IMR-90 (cell line): ENCODE results near the gene RNF43. TPM values are rescaled to one million over a fixed set of nuclear protein-coding genes. Genes with fewer than 3 reads are reported as not detected.

Experiments
- ATAC-seq: fragments of 200-7000 bp; cut with Tn5 transposase; 2 replicates; pipeline ENCODE4 v1.9.1; 2020; ENCODE audit warnings: low read depth, mild to moderate bottlenecking, moderate library complexity
- BruUV-seq: library from RNA; stranded (reverse); fragments of 400-500 nt; replicated peaks from 2 replicates; lab custom pipeline; 2021; lab: Mats Ljungman, UMichigan
- CTCF ChIA-PET: fragments of 300-600 bp; formaldehyde crosslinking; extraction: SDS; loops from one replicate; lab custom pipeline; 2021; ENCODE audit warnings: antibody characterized with exemption; lab: Yijun Ruan, JAX
- POLR2A ChIA-PET: fragments of 300-600 bp; sonication (Branson Sonifier 250); formaldehyde crosslinking; loops from one replicate; lab custom pipeline; 2022; ENCODE audit warnings: antibody characterized with exemption; ENCODE audit not compliant: unreplicated experiment; lab: Charles Lee
- DNase-seq: peaks from one replicate; pipeline ENCODE4 v3.0.0; 2013
- H2AFZ ChIP-seq: replicated peaks from 2 replicates; pipeline ENCODE3; 2013; ENCODE audit warnings: low read length, mild to moderate bottlenecking; ENCODE audit not compliant: poor library complexity
- H2AK5ac ChIP-seq: 2 replicates; pipeline ENCODE4 v1.6.1; 2013; ENCODE audit warnings: low read depth, low read length, inconsistent platforms
- H2AK9ac ChIP-seq: replicated peaks from 2 replicates; pipeline ENCODE3; 2013; ENCODE audit warnings: mild to moderate bottlenecking, low read depth, low read length, moderate library complexity; ENCODE audit not compliant: poor library complexity
- H2BK120ac ChIP-seq: 2 replicates; pipeline ENCODE4 v1.6.1; 2013; ENCODE audit warnings: low read depth, low read length, inconsistent platforms
- H2BK15ac ChIP-seq: 3 replicates; pipeline ENCODE4 v1.6.1; 2013; ENCODE audit warnings: low read depth, low read length, inconsistent platforms
- H2BK20ac ChIP-seq: 2 replicates; pipeline ENCODE4 v1.6.1; 2013; ENCODE audit warnings: low read depth, mild to moderate bottlenecking, inconsistent platforms, low read length, moderate library complexity
- H2BK5ac ChIP-seq: 2 replicates; pipeline ENCODE4 v1.6.1; 2013; ENCODE audit warnings: mild to moderate bottlenecking, low read depth, low read length, inconsistent platforms; ENCODE audit not compliant: poor library complexity, severe bottlenecking
- H3K14ac ChIP-seq: replicated peaks from 2 replicates; pipeline ENCODE4 v1.6.1; 2013; ENCODE audit warnings: low read depth, low read length, inconsistent platforms
- H3K18ac ChIP-seq: 2 replicates; pipeline ENCODE4 v1.6.1; 2013; ENCODE audit warnings: low read depth, low read length, control low read depth
- H3K23ac ChIP-seq: 2 replicates; pipeline ENCODE4 v1.6.1; 2013; ENCODE audit warnings: low read depth, low read length, inconsistent platforms
- H3K27ac ChIP-seq: 2 replicates; pipeline ENCODE4 v1.5.1; 2013; ENCODE audit warnings: mild to moderate bottlenecking, control low read depth, low read length; ENCODE audit not compliant: insufficient read depth
- H3K27me3 ChIP-seq: 2 replicates; pipeline ENCODE4 v1.6.1; 2013; ENCODE audit warnings: low read length; ENCODE audit not compliant: control insufficient read depth, insufficient read depth
- H3K36me3 ChIP-seq: 2 replicates; pipeline ENCODE4 v1.6.1; 2013; ENCODE audit warnings: low read length, mixed read lengths; ENCODE audit not compliant: control insufficient read depth, insufficient read depth
- H3K4ac ChIP-seq: 2 replicates; pipeline ENCODE4 v1.6.1; 2013; ENCODE audit warnings: low read depth, low read length, inconsistent platforms
- H3K4me1 ChIP-seq: 2 replicates; pipeline ENCODE4 v1.6.1; 2013; ENCODE audit warnings: low read length, mixed read lengths; ENCODE audit not compliant: control insufficient read depth, insufficient read depth
- H3K4me2 ChIP-seq: 2 replicates; pipeline ENCODE4 v1.6.1; 2013; ENCODE audit warnings: low read depth, mild to moderate bottlenecking, control low read depth, low read length, moderate library complexity
- H3K4me3 ChIP-seq: 2 replicates; pipeline ENCODE4 v1.5.1; 2013; ENCODE audit warnings: low read depth, mild to moderate bottlenecking, control low read depth, low read length, moderate library complexity; ENCODE audit not compliant: insufficient read depth
- H3K56ac ChIP-seq: 2 replicates; pipeline ENCODE4 v1.6.1; 2013; ENCODE audit warnings: low read length, inconsistent platforms; ENCODE audit not compliant: insufficient read depth; ENCODE audit errors: extremely low read depth
- H3K79me1 ChIP-seq, 2 experiments: 2 replicates each; pipeline ENCODE4 v1.6.1; 2013; ENCODE audit warnings: low read length in 2 of 2, inconsistent platforms in 1 of 2, low read depth in 1 of 2
- H3K9ac ChIP-seq: 2 replicates; pipeline ENCODE4 v1.6.1; 2013; ENCODE audit warnings: low read depth, low read length, control low read depth
- H3K9me1 ChIP-seq: 2 replicates; pipeline ENCODE4 v1.6.1; 2013; ENCODE audit warnings: low read length, inconsistent platforms; ENCODE audit not compliant: insufficient read depth
- H3K9me3 ChIP-seq: 2 replicates; pipeline ENCODE4 v1.6.1; 2013; ENCODE audit warnings: low read length; ENCODE audit not compliant: control insufficient read depth, insufficient read depth
- H4K20me1 ChIP-seq: 2 replicates; pipeline ENCODE4 v1.6.1; 2013; ENCODE audit warnings: low read length, inconsistent platforms; ENCODE audit not compliant: insufficient read depth
- H4K5ac ChIP-seq: 2 replicates; pipeline ENCODE4 v1.6.1; 2013; ENCODE audit warnings: mild to moderate bottlenecking, low read depth, low read length, control low read depth
- H4K8ac ChIP-seq, 2 experiments: 2 replicates each; pipeline ENCODE4 v1.6.1; 2013; ENCODE audit warnings: low read depth in 2 of 2, low read length in 2 of 2, control low read depth in 1 of 2, inconsistent platforms in 1 of 2
- H4K91ac ChIP-seq: 2 replicates; pipeline ENCODE4 v1.6.1; 2013; ENCODE audit warnings: low read depth, low read length, inconsistent platforms; ENCODE audit not compliant: insufficient read depth
- BHLHE40 ChIP-seq: fragments of 150-350 bp; IDR thresholded peaks from 2 replicates; pipeline ENCODE4 v1.6.1; 2016; ENCODE audit warnings: mild to moderate bottlenecking, low read depth, low read length
- CEBPB ChIP-seq: IDR thresholded peaks from 2 replicates; pipeline ENCODE4 v1.6.1; 2012; ENCODE audit warnings: low read depth, low read length, improper control_type of control experiment
- CHD1 ChIP-seq: IDR thresholded peaks from 2 replicates; pipeline ENCODE4 v1.6.1; 2012; ENCODE audit warnings: low read depth, low read length, improper control_type of control experiment
- CTCF ChIP-seq: conservative IDR thresholded peaks from 2 replicates; pipeline ENCODE4 v1.5.1; 2012; ENCODE audit warnings: mild to moderate bottlenecking, low read depth, low read length, improper control_type of control experiment
- FOS ChIP-seq: fragments of 150-350 bp; IDR thresholded peaks from 2 replicates; pipeline ENCODE4 v1.6.1; 2016; ENCODE audit warnings: low read depth, low read length
- MAFK ChIP-seq: IDR thresholded peaks from 2 replicates; pipeline ENCODE4 v1.6.1; 2012; ENCODE audit warnings: low read depth, low read length, improper control_type of control experiment
- MAZ ChIP-seq: IDR thresholded peaks from 2 replicates; pipeline ENCODE4 v1.6.1; 2012; ENCODE audit warnings: low read depth, mild to moderate bottlenecking, low read length, improper control_type of control experiment, moderate library complexity, borderline replicate concordance
- MXI1 ChIP-seq: IDR thresholded peaks from 2 replicates; pipeline ENCODE4 v1.6.1; 2012; ENCODE audit warnings: low read depth, mild to moderate bottlenecking, low read length, moderate library complexity, borderline replicate concordance
- NFE2L2 ChIP-seq: fragments of 150-350 bp; IDR thresholded peaks from 2 replicates; pipeline ENCODE4 v1.6.1; 2016; ENCODE audit warnings: low read depth, mild to moderate bottlenecking, low read length
- POLR2A ChIP-seq: IDR thresholded peaks from 2 replicates; pipeline ENCODE4 v1.6.1; 2012; ENCODE audit warnings: mild to moderate bottlenecking, low read depth, low read length
- RAD21 ChIP-seq: IDR thresholded peaks from 2 replicates; pipeline ENCODE4 v1.6.1; 2012; ENCODE audit warnings: low read length, improper control_type of control experiment
- RCOR1 ChIP-seq: IDR thresholded peaks from 2 replicates; pipeline ENCODE4 v1.6.1; 2012; ENCODE audit warnings: mild to moderate bottlenecking, low read length, improper control_type of control experiment; ENCODE audit not compliant: insufficient replicate concordance
- RFX5 ChIP-seq: IDR thresholded peaks from 2 replicates; pipeline ENCODE4 v1.8.0; 2012; ENCODE audit warnings: low read depth, mild to moderate bottlenecking, low read length, moderate library complexity
- SMC3 ChIP-seq: fragments of 150-350 bp; IDR thresholded peaks from 2 replicates; pipeline ENCODE4 v1.6.1; 2016; ENCODE audit warnings: low read depth, mild to moderate bottlenecking, antibody characterized with exemption, low read length, moderate library complexity
- WGBS, 2 experiments: methylation state at CpG; one replicate each; pipeline versions ENCODE4 v1.1.5 to v1.1.7; 2013; ENCODE audit warnings: missing lambda C conversion rate in 2 of 2; ENCODE audit not compliant: insufficient read length in 1 of 2; ENCODE audit errors: extremely low coverage in 2 of 2; 5-methylcytosine and 5-hydroxymethylcytosine counted together
- dilution Hi-C: fragments of 300-500 bp; cut with HindIII; formaldehyde crosslinking; loops from one replicate; pipeline ENCODE4 v1.14.3; 2018; ENCODE audit warnings: low sequenced_read_pairs; ENCODE audit not compliant: unreplicated experiment
- in situ Hi-C: fragments of 300-500 bp; cut with MboI; formaldehyde crosslinking; loops from 3 replicates; pipeline ENCODE4 v1.14.3; 2019; ENCODE audit warnings: low sequenced_read_pairs, inconsistent platforms, mixed read lengths
- intact Hi-C: fragments of 100-400 bp; cut with micrococcal nuclease; formaldehyde crosslinking; loops from 2 replicates; pipeline ENCODE4 v1.10.0; 2022
- polyA plus RNA-seq, 3 experiments: library from polyadenylated mRNA; depleted of rRNA; stranded (reverse); fragments of >200 nt; gene quantifications; 2 replicates each; pipeline ENCODE4 v1.2.3, GENCODE V29; 2012; ENCODE audit warnings: low replicate concordance in 1 of 3
- total RNA-seq: library from RNA; depleted of rRNA; stranded (reverse); fragments of >200 nt; gene quantifications from 2 replicates; pipeline ENCODE4 v1.2.3, GENCODE V29; 2012
- TF ChIP-seq, protein P1 (sequence below): fragments of 150-350 bp; IDR thresholded peaks from 2 replicates; pipeline ENCODE4 v1.6.1; 2016; ENCODE audit warnings: low read depth, mild to moderate bottlenecking, low read length, moderate library complexity, borderline replicate concordance
- TF ChIP-seq, protein P2 (sequence below): fragments of 150-350 bp; IDR thresholded peaks from 2 replicates; pipeline ENCODE4 v1.6.1; 2017; ENCODE audit warnings: mild to moderate bottlenecking, antibody characterized with exemption, low read length, low read depth

The RNF43 gene
- total and polyA plus RNA-seq, 2 of the 4 experiments (the other 2 are of a cell fraction), result under 0.01 TPM; not detected in 1

DNA sequence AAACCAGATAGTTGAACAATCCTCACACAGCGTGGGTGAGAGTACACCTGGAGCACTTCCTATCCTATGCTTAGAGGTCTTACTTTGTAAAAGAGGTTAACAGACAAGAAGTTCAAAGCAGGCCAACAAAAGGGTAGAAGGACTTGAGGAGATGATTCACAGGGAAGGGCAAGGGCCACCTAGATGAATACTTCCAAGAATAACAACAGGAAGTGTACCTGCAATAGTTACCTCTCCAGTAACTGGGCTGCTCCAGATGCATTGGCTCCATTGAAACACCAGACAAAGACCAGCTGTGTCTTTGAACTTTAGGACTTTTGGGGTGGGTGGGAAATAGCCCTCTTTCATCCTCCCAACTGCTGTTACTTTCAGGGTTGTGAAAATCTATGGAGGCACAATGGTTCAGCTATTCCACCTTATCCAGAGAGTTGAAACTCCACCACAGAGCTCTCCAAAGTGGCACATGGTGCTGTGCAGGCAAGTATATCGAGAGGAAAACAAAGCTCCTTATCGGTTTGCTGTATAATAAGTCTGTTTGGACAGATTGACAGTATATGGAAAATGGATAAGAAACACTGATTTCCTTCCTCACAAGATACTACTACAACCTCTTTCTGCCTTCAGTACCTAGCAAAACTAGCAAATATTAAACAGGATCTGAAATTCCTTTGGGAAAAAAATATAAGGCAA, 22.7 kb downstream of the RNF43 start:
- H2AK9ac ChIP-seq, result no peak overlapping the region
- no peak overlapping the region for H2AK5ac ChIP-seq
- no peak overlapping the region for H3K14ac ChIP-seq
- no peak overlapping the region for H3K56ac ChIP-seq
- no peak overlapping the region for H2BK120ac ChIP-seq
- H4K20me1 ChIP-seq, result no peaks in the 10 kb centered on the region
- ChIA-PET POLR2A (no interaction called here), CTCF (no interaction called here)
- H3K18ac ChIP-seq, result no peak overlapping the region
- H2AFZ ChIP-seq, result no peak overlapping the region
- TF ChIP-seq POLR2A (no peak), FOS (no peak), MAFK (no peak), RFX5 (no peak), MXI1 (no peak), CTCF (no peak), RCOR1 (no peak), CEBPB (no peak), RAD21 (no peak), SMC3 (no peak), MAZ (no peak), CHD1 (no peak), BHLHE40 (no peak), NFE2L2 (no peak)
- TF ChIP-seq, protein P1, sequence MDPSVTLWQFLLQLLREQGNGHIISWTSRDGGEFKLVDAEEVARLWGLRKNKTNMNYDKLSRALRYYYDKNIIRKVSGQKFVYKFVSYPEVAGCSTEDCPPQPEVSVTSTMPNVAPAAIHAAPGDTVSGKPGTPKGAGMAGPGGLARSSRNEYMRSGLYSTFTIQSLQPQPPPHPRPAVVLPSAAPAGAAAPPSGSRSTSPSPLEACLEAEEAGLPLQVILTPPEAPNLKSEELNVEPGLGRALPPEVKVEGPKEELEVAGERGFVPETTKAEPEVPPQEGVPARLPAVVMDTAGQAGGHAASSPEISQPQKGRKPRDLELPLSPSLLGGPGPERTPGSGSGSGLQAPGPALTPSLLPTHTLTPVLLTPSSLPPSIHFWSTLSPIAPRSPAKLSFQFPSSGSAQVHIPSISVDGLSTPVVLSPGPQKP, result no peak
- TF ChIP-seq, protein P2, sequence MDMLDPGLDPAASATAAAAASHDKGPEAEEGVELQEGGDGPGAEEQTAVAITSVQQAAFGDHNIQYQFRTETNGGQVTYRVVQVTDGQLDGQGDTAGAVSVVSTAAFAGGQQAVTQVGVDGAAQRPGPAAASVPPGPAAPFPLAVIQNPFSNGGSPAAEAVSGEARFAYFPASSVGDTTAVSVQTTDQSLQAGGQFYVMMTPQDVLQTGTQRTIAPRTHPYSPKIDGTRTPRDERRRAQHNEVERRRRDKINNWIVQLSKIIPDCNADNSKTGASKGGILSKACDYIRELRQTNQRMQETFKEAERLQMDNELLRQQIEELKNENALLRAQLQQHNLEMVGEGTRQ, result no peak
- H3K9ac ChIP-seq, result no peak overlapping the region
- peaks cover 14% of the 10 kb centered on the region for H3K27me3 ChIP-seq
- H3K9me3 ChIP-seq, result no peaks in the 10 kb centered on the region
- no peak overlapping the region for H3K23ac ChIP-seq
- H2BK15ac ChIP-seq, result no peak overlapping the region
- no peaks in the 10 kb centered on the region for H3K4me1 ChIP-seq
- dilution Hi-C loops (no loop called here), in situ Hi-C loops (no loop called here), intact Hi-C loops (no loop called here)
- no peak overlapping the region for H3K4me3 ChIP-seq
- no peak overlapping the region for H3K4ac ChIP-seq
- no peaks in the 10 kb centered on the region for H3K36me3 ChIP-seq
- no peaks in the 10 kb centered on the region for H3K79me1 ChIP-seq
- H4K8ac ChIP-seq, result no peak overlapping the region
- DNase-seq (no peak), ATAC-seq (no peak)
- no peak overlapping the region for H3K4me2 ChIP-seq
- no peak overlapping the region for H2BK20ac ChIP-seq
- H4K91ac ChIP-seq, result no peak overlapping the region
- H4K5ac ChIP-seq, result no peak overlapping the region
- no TSS peak for BruUV-seq
- H2BK5ac ChIP-seq, result no peak overlapping the region
- no peaks in the 10 kb centered on the region for H3K9me1 ChIP-seq
- no peak overlapping the region for H3K27ac ChIP-seq
- no CpG with 5 or more reads among the region's 3 CpGs for WGBS, 2 experiments
